ENCODE results near the gene HPCAL1. TPM values are rescaled to one million over a fixed set of nuclear protein-coding genes. Genes with fewer than 3 reads are reported as not detected.

The HPCAL1 gene
- total RNA-seq, 2 donors from 2014 or later, result 43.9 to 52.0 TPM

- Mint-ChIP-seq H3K36me3 (ENCODE audit: insufficient read depth in 2 of 2) (peaks cover 0 to 4% of the 10 kb centered on the region in 2 donors), H3K27me3 (ENCODE audit: low read depth) (no peaks in the 10 kb centered on the region), H3K27ac (no peak overlapping the region), H3K9me3 (no peaks in the 10 kb centered on the region), H3K4me3 (no peak overlapping the region), H3K4me1 (ENCODE audit: low read depth) (peaks cover 44% of the 10 kb centered on the region)
- ATAC-seq (replicated peaks in 1 of 2), result no peak
- no peak for DNase-seq
Measured at GRCh38 chr2:10337449-10338269, 35.0 kb downstream of the HPCAL1 start.

DNA sequence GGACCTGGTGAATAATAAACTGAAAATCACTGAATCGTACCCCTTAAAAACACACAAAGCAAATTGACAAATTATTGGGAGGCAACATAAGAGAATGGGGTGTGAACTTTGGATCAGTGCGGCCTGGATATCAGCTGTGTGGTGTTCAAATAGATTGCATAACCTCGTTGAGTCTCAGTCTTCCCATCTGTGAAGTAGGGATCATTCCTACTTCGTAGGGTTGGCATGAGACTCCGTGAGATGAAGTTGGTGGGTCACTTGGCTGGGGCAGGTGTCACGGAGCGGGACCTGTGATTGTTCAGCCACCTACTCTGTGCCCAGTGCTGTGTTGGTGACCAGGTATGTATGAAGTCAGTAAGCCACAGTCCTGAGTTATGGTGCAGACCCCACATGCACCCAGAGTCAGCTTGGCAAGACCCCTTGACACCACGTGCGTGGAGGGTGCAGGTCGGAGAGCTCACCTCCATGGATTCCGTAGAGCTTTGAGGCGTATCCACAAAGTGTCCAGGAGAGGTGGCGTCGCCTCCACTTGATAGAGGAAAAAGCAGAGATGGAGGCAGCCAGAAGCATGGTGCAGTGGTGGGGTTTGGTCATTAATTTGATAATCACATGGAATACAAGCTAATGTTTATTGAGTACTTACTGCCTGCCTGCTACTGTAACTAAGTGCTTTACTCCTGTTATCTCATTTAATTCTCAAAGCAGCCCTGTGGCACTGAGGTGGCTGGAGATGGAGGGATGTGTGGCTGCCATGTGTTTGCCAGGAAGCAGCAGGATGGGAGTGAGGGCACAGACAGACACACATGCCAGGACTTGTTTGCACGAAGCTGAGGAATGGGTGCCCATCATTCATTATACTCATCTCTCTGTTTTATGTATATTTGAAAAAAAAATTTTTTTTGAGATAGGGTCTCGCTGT is 35.8 kb downstream of the HPCAL1 start:
- H3K4me1 Mint-ChIP-seq (ENCODE audit: low read depth), result peaks cover 42% of the 10 kb centered on the region

DNA sequence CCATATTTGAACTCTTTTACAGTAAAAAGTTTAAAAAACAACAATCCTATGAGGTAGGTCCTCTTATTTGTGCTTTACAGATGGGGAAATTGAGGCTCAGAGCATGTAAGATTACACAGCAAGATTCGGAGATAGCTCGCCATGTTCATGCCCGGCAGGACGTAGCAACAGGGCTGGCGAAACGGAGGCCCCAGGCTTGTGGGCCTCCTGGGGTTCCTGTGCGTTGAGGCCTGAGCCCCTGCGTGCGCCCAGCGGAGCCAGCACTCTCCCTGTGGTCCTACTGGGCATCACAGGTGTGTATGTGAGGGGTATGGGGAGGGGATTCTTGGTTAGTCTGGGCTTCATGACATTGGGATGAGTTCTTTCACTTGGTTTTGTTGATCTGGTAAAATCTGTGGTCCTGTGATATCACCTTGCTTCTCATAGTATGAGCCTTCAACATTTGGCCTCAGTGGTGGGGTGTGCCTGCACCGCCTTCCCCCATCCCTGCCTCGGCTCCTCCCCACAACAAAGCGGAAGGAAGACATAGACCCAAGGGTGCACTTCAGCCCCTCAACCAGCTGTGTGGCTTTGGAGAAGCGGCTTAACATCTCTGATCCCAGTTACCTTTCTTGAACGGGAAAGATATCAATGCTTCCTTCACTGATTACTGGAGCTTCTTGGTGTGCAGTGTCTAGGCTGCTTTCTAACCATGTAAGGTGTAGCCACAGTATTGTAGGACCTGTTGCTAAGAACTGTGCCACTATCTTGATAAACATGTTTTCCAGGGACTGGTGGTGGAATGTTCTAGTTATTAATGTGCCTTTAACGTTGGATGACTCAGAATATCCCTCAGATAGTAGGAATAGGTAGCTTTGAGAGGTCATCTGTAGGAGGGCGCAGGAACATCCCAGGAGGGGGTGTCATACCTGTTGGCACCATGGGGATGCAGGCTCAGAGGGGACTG is 37.2 kb downstream of the HPCAL1 start:
- DNase-seq (no peak), ATAC-seq (replicated peaks in 1 of 2) (no peak)
- no peak overlapping the region for H3K27ac Mint-ChIP-seq
- H3K4me3 Mint-ChIP-seq, result no peak overlapping the region
- H3K36me3 Mint-ChIP-seq (ENCODE audit: insufficient read depth in 2 of 2), result peaks cover 0 to 3% of the 10 kb centered on the region in 2 donors
- no peaks in the 10 kb centered on the region for H3K27me3 Mint-ChIP-seq (ENCODE audit: low read depth)
- H3K9me3 Mint-ChIP-seq, result no peaks in the 10 kb centered on the region
- H3K4me1 Mint-ChIP-seq (ENCODE audit: low read depth), result peaks cover 47% of the 10 kb centered on the region

More for the DNA sequence above, 35.8 kb downstream of the HPCAL1 start:
- DNase-seq (no peak), ATAC-seq (replicated peaks in 1 of 2) (no peak)
- Mint-ChIP-seq H3K27ac (no peak overlapping the region), H3K36me3 (ENCODE audit: insufficient read depth in 2 of 2) (peaks cover 0 to 4% of the 10 kb centered on the region in 2 donors), H3K9me3 (no peaks in the 10 kb centered on the region), H3K4me3 (no peak overlapping the region), H3K27me3 (ENCODE audit: low read depth) (no peaks in the 10 kb centered on the region)

DNA sequence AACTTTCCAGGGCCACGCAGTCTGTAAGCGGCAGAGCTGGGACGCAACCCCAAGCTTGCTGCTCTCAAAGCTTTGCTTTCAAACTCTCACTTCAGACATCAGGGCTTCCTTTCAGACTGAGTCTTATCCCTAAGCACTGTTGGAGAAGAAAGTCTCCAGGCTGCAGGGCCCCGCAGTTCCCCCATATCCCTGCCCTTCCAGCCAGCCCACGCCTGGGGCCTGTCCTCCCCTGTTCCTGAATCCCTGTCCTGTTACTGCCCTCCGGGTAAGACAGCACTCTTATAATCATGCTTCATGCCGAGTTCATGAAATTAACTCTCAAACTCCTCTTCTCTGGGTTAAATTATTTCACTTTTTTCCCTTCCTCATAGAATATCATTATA is 37.9 kb downstream of the HPCAL1 start:
- Mint-ChIP-seq H3K36me3 (ENCODE audit: insufficient read depth in 2 of 2) (no peaks in the 10 kb centered on the region), H3K4me3 (no peak overlapping the region), H3K27me3 (ENCODE audit: low read depth) (no peaks in the 10 kb centered on the region), H3K4me1 (ENCODE audit: low read depth) (peaks cover 50% of the 10 kb centered on the region), H3K9me3 (no peaks in the 10 kb centered on the region), H3K27ac (no peak overlapping the region)
- ATAC-seq (replicated peaks in 1 of 2), result no peak
- no peak for DNase-seq

- H3K4me3 Mint-ChIP-seq, result no peak overlapping the region
- H3K9me3 Mint-ChIP-seq, result no peaks in the 10 kb centered on the region
- no peak for DNase-seq
- no peaks in the 10 kb centered on the region for H3K36me3 Mint-ChIP-seq (ENCODE audit: insufficient read depth in 2 of 2)
- ATAC-seq (replicated peaks in 1 of 2), result no peak
- H3K4me1 Mint-ChIP-seq (ENCODE audit: low read depth), result peaks cover 56% of the 10 kb centered on the region
- H3K27ac Mint-ChIP-seq, result no peak overlapping the region
- H3K27me3 Mint-ChIP-seq (ENCODE audit: low read depth), result no peaks in the 10 kb centered on the region
Measured at GRCh38 chr2:10341193-10341592, 38.5 kb downstream of the HPCAL1 start.

DNA sequence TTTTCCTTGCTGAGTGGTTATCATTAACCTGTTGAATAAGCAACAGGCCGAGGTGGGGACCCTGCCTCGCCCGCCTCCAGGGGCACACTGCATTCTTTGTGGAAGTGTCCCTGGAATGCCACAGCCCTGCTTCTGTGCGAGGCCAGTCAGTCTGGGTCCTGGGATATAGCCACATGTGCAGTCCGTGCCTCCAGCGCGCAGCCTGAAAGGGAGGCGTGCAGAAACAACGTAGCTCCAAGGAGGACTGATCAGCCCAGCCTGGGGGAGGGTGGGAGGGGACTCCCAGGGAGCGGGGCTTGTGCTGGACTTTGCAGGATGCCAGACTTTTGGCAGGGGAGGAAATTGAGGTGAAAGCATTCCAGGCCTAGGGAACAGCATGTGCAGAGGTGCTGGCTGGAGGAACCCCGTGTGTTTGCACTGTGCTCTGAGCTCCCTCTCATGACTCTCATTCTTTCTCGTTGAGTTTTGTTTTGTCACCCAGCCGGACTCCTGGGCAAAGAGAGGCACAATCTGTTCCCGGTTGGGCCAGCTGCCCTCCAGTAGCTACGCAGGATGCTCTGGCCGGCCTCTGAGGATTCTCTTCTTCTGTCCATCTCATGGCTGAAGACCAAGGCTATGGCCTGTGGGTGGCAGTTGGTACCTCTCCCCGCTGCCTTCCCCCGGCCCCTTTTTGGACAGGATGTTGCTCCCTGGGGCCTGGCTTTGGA is 39.7 kb downstream of the HPCAL1 start:
- no peaks in the 10 kb centered on the region for H3K36me3 Mint-ChIP-seq (ENCODE audit: insufficient read depth in 2 of 2)
- no peaks in the 10 kb centered on the region for H3K9me3 Mint-ChIP-seq
- DNase-seq (no peak), ATAC-seq (replicated peaks in 1 of 2) (no peak)
- H3K4me3 Mint-ChIP-seq, result no peak overlapping the region
- H3K27me3 Mint-ChIP-seq (ENCODE audit: low read depth), result no peaks in the 10 kb centered on the region
- H3K27ac Mint-ChIP-seq, result no peak overlapping the region
- peaks cover 59% of the 10 kb centered on the region for H3K4me1 Mint-ChIP-seq (ENCODE audit: low read depth)

GRCh38 chr2:10343191-10343590 is 40.5 kb downstream of the HPCAL1 start:
- no peaks in the 10 kb centered on the region for H3K9me3 Mint-ChIP-seq
- no peaks in the 10 kb centered on the region for H3K36me3 Mint-ChIP-seq (ENCODE audit: insufficient read depth in 2 of 2)
- no peak for DNase-seq
- no peak overlapping the region for H3K4me3 Mint-ChIP-seq
- peaks cover 56% of the 10 kb centered on the region for H3K4me1 Mint-ChIP-seq (ENCODE audit: low read depth)
- H3K27me3 Mint-ChIP-seq (ENCODE audit: low read depth), result no peaks in the 10 kb centered on the region
- no peak overlapping the region for H3K27ac Mint-ChIP-seq
- no peak for ATAC-seq (replicated peaks in 1 of 2)

- no peaks in the 10 kb centered on the region for H3K36me3 Mint-ChIP-seq (ENCODE audit: insufficient read depth in 2 of 2)
- DNase-seq (no peak), ATAC-seq (replicated peaks in 1 of 2) (no peak)
- peaks cover 51% of the 10 kb centered on the region for H3K4me1 Mint-ChIP-seq (ENCODE audit: low read depth)
- no peak overlapping the region for H3K27ac Mint-ChIP-seq
- H3K4me3 Mint-ChIP-seq, result peak overlapping the region in 1 of 2 donors; percentile 23
- H3K9me3 Mint-ChIP-seq, result no peaks in the 10 kb centered on the region
- H3K27me3 Mint-ChIP-seq (ENCODE audit: low read depth), result no peaks in the 10 kb centered on the region
Measured at GRCh38 chr2:10343658-10344057, 41.0 kb downstream of the HPCAL1 start.

- no peak overlapping the region for H3K4me3 Mint-ChIP-seq
- peaks cover 46% of the 10 kb centered on the region for H3K4me1 Mint-ChIP-seq (ENCODE audit: low read depth)
- H3K27me3 Mint-ChIP-seq (ENCODE audit: low read depth), result no peaks in the 10 kb centered on the region
- H3K36me3 Mint-ChIP-seq (ENCODE audit: insufficient read depth in 2 of 2), result no peaks in the 10 kb centered on the region
- H3K27ac Mint-ChIP-seq, result peak overlapping the region; percentile 17
- H3K9me3 Mint-ChIP-seq, result no peaks in the 10 kb centered on the region
- no peak for ATAC-seq (replicated peaks in 1 of 2)
- DNase-seq, result no peak
Measured at GRCh38 chr2:10344105-10345066, 41.7 kb downstream of the HPCAL1 start.

GRCh38 chr2:10345126-10345525 is 42.4 kb downstream of the HPCAL1 start:
- no peak for DNase-seq
- no peaks in the 10 kb centered on the region for H3K36me3 Mint-ChIP-seq (ENCODE audit: insufficient read depth in 2 of 2)
- no peak overlapping the region for H3K4me3 Mint-ChIP-seq
- no peak for ATAC-seq (replicated peaks in 1 of 2)
- H3K4me1 Mint-ChIP-seq (ENCODE audit: low read depth), result peaks cover 44% of the 10 kb centered on the region
- no peaks in the 10 kb centered on the region for H3K27me3 Mint-ChIP-seq (ENCODE audit: low read depth)
- H3K27ac Mint-ChIP-seq, result peak overlapping the region; percentile 17
- no peaks in the 10 kb centered on the region for H3K9me3 Mint-ChIP-seq

DNA sequence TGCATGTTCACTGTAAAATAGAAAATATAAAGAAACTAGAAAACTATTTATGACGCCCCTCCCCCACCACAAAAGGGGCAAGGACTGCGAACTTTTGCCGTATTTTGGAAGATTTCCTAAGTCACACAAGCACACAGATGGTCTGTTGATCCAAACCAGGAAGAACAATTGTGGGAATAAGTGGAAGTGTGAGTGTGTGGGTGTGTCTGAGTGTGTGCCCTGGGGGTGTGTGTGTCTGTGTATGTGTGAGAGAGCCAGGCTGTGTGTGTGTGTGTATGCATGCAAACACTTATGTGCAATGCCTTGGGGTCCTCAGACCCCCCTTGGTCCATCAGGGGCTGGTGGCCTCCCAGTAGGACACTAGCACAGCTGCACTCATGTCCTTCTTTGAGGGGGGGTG is 43.1 kb downstream of the HPCAL1 start:
- no peaks in the 10 kb centered on the region for H3K27me3 Mint-ChIP-seq (ENCODE audit: low read depth)
- H3K9me3 Mint-ChIP-seq, result no peaks in the 10 kb centered on the region
- no peaks in the 10 kb centered on the region for H3K36me3 Mint-ChIP-seq (ENCODE audit: insufficient read depth in 2 of 2)
- no peak overlapping the region for H3K4me3 Mint-ChIP-seq
- no peak overlapping the region for H3K27ac Mint-ChIP-seq
- H3K4me1 Mint-ChIP-seq (ENCODE audit: low read depth), result peaks cover 44% of the 10 kb centered on the region
- ATAC-seq (replicated peaks in 1 of 2) (no peak), DNase-seq (no peak)

All from activated T-cell treated with anti-CD3 and anti-CD28 coated beads, Interleukin-2, amount 50 U/mL, for 72 hours (primary cell).